Retinal pigment epithelial cell (primary cell): ENCODE data around the gene NODAL.

Experiments
- DNase-seq: peaks from one replicate; pipeline ENCODE4 v3.0.0-alpha.2; 2010; ENCODE audit warnings: low read depth
- H3K4me3 ChIP-seq: 2 replicates; pipeline ENCODE4 v1.5.1; 2011; ENCODE audit warnings: mild to moderate bottlenecking, low read length, control low read depth, moderate library complexity
- CTCF ChIP-seq: conservative IDR thresholded peaks from 2 replicates; pipeline ENCODE4 v1.5.1; 2011; ENCODE audit warnings: low read depth, low read length, control low read depth, inconsistent platforms

The NODAL gene

GRCh38 chr10:70403483-70404035 lies 37.9 kb downstream of the NODAL start:
- DNase-seq = no peak
- H3K4me3 ChIP-seq = peak overlapping the region; percentile 43
- TF ChIP-seq CTCF = no peak

GRCh38 chr10:70399177-70399576 lies 42.3 kb downstream of the NODAL start:
- H3K4me3 ChIP-seq = no peak overlapping the region
- DNase-seq = no peak
- no peak for TF ChIP-seq CTCF

- DNase-seq = no peak
- no peak for TF ChIP-seq CTCF
- no peak overlapping the region for H3K4me3 ChIP-seq
These were observed 45.3 kb downstream of the NODAL start for GRCh38 chr10:70396140-70396539.

GRCh38 chr10:70391654-70392053 lies 49.8 kb downstream of the NODAL start:
- TF ChIP-seq CTCF = no peak
- DNase-seq = no peak

More at GRCh38 chr10:70391654-70392053, 49.8 kb downstream of the NODAL start:
- no peak overlapping the region for H3K4me3 ChIP-seq
